ENCODE data around the gene IL1RL1.

The IL1RL1 gene

DNA sequence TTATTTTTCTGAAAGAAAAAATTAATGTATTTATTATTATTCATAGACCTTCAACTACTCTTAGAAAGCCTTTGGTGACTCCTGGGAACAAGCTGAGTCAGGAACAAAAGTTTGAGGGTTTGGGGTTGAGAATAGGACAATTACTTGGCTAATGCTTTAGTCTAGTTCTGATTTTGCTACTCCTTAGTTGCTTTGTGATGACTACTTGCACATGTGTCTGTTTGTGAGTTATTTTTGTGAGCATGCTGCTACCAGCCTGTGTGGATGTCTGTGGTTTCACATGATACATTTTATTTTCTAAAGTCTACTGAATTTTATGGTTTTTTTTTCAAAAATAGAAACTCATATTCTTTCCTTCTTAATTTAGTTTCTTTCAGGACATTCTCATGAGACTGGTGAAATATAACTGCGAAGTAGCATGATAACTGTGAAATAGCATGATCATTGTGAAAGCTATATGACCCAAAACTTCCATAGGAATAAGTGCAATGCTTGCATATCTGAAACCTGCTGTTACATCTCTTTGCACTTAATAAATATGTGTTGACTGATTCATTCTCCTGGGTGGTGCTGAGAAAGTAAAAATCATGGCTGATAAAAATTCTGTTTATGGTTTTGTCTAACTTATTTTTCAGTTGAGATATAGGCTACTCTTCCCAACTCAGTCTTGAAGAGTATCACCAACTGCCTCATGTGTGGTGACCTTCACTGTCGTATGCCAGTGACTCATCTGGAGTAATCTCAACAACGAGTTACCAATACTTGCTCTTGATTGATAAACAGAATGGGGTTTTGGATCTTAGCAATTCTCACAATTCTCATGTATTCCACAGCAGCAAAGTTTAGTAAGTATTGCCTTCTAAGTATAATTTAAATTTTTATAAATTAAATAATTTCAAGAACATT is 26.4 kb downstream of the IL1RL1 start:
- no peak for DNase-seq

DNA sequence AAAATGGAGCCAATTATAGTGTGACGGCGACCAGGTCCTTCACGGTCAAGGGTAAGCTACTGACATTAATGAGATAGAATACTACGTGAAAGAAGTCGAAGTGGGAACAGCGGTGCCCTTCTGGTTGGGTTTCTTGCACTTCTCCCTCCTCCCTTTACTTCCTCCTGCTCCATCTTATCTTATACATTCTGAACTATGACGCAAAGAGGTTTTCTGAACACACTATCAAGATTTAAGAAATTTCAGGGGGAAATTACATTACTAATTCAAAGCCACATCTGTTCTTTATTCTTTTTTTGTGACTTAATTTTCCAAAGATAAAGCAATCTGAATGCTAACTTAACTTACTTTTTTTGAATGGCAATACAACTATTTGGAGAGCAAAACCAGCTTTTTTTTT is 29.4 kb downstream of the IL1RL1 start:
- no peak for DNase-seq

DNA sequence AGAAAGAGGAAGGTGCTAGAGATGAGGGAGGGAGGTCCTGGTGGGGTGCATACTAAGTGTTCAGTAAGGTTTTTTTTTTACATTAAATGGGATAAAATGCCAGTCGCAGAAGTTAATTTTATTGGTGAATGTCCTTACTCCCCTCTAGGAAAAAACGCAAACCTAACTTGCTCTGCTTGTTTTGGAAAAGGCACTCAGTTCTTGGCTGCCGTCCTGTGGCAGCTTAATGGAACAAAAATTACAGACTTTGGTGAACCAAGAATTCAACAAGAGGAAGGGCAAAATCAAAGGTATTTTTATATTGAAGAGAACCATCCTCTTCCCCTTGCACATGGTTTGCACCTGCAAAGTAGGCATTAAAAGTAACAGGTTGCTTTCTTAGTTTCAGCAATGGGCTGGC is 31.5 kb downstream of the IL1RL1 start:
- no peak for DNase-seq

DNA sequence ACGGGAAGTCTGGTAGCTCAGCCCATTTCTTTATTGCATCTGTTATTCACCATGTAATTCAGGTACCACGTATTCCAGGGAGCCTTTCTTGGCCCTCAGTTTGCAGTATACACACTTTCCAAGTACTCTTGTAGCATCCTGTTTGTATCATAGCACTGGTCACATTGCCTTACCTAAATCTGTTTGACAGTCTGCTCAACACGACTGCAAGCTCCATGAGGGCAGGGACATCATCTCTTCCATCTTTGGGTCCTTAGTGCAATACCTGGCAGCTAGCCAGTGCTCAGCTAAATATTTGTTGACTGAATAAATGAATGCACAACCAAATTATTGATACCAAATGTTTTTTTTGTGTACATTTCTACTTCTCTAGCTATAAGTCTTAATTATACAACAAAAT is 33.0 kb downstream of the IL1RL1 start:
- no peak for DNase-seq

DNA sequence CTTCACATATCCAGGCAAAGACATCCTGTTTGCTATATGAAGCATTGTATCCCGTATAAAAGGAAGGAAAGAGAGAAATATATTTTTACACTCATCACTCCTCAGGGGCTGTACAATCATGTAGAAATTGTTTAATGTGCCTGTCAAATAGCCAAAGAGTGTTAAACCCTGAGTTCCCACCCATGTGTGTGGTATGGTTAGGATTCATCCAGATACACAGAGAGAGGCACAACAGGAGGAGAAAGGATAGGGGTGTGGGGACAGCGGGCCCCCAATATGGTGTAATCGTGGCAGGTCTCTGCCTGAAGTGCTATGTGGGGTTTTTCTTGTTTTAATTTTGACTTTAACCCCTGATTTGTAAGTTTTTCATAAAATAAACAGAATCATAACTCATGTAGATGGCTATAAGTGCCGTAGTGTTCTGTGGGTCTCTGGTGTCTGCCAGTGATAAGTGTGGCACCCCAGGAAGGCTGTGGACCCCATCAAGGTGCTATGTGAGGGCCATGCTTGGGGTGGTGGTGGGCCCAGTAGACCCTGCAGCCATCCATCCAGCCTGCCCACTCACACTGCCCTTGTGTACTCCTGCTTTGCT is 34.1 kb downstream of the IL1RL1 start:
- no peak for DNase-seq

DNA sequence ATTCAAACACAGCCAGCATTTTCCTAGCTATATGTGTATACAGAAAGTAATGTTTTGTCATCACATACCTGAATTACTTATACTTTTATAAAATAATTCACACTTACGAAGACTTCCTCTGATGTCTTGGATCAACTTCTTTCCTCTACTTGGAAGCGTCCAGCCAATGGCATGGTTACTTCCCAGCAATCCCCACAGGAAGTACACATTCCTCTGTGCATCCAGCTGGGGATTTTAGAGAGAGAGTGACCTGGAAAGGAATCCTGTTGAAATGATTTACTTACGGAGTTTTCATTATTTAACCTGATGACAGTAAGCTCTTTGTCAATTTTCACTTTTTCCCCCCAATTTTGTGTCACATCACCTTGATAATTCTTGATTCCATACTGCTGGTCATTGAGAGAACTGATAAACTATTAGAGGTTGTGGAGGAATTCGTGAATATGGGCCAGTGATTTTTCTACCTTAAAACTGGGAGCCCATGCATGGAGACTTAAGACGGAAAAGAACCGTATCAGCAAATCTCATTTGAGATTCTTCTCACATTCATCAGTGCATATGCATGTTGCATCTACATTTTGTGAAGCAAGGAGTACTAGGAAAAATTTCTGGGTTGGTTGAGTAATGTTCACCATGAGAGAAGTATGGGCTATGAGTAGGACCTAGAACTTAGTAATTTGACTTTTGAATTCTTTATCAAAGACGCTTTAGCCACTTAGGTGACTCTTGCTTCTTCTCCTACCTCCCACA is 35.2 kb downstream of the IL1RL1 start:
- DNase-seq, result no peak

DNA sequence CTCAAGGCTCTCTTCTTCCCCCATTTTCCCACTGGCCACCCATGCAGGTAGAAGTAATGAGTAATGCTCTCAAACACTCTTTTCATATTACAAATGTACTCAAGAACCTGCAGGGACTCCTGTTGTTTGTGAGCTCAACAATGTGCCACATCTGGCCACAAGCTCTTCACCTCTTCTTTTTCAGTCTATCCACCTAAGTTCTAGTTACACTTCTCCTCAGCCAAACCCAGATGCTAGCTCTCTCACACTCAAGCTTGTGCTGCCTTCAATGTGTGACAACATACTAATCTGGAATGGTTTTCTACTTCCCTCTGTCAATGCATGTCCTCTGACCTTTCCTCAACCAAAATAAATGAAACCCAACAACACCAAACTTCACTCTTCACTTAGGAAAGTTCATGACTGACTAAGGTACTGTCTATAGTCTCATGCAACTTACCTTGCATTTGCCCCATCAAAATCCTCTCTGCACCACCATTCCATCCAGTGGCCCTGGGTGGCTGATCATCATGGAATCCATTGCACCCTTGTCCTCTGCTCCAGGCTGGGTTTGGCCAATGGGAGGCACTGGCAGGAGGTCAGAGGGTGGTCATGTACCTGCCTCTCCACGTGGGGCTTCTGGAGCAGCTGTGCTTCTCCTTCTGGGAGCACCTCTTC is 38.9 kb downstream of the IL1RL1 start:
- DNase-seq, result no peak

DNA sequence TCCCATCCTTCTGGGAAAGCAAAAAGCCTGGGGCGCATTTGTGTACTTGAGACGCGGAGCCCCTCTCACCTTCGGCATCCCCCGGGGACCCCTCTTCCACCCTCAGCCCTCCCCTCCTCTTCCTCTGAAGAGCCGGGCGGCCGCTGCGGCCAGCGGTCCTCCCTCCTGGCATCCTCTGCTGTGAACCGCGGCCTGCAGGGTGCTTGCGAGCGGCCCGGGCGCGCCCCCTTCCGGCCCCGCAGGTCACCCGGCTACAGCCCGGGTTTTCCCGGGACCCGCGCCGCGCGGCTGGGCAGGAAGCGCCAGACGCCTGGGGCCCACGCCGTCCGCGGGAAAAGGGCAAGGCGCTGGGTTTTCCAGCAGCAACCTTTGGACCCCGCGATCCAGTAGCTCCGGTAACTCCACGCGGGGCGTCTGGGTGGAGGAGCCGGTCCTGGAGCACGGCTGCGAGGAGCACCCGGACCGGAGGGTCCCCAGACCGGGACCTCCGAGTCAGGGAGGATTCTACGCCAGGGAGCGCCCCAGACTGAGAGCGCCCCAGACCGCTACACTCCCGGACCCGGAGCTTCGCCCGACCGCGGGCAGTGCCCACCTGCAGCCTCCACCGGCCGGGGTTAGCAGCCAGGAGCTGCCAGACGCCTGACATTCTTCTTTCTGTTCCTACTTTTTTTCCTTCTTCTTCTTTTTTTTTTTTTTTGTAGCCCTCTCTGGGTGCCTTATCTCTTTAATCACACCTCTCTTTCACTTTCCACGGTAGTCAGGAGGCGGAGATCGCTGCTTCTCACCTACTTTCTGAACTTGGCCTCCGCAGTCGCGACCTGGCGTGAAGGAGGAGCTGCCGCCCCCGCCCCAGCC is 44.4 kb downstream of the IL1RL1 start, which contains the start of gene IL18R1:
TSS of gene IL18R1 (plus strand) at position 271 of the 855 bp plus-strand sequence. CDS start 6,865 bp downstream, outside the sequence.
- peak; percentile 61 for DNase-seq

DNA sequence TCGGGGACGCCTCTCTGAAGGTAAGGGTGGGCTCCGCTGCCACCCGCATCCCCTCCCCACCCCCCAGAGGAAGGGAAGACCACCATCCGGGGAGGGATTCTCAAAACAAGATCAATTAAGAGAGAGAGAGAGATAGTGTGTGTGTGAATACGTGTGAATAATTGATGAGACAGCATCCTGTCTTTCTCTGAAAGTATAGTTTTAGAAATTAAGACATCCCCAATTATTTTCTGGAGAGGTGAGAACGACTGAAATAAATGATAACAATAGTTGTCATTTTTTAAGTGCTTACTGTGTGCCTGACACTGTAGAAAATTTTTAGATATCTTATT is 45.0 kb downstream of the IL1RL1 start:
- DNase-seq, result no peak

DNA sequence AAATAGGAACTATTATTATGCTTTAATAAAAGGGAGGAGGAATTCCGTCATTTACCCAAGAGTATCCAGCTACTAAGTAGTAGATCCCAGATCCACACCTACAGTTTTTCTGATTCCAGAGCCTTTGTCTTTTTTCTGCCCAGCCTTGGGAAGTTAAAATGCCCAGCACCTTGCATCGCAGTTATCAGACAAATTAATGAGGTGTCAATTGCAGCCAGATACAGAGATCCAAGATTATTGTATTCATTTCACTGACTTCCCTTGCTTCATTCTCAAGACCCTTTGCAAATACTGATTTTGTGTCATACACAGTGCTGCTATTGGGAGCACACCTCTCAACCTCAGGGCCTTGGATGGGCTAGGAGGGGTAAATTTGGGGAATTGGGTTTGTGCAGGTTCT is 45.4 kb downstream of the IL1RL1 start:
- no peak for DNase-seq

DNA sequence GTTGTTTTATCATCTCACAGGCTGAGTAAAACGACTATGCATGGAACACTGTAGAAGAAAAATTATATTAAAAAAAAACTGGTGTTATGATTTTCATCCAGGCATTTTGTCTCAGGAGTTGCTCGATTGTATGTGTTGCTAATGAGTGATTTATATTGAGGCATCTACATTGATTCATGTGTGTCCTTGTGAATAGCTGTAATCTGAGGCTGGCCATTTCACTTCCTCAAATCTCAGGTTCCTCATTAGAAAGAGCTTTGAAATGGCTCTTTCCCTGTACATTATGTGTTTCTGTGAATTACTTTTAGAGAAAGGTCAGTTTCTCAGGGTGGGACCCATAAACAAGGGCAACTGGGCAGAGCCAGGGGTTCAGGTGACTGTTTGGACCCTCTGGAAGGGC is 46.6 kb downstream of the IL1RL1 start:
- DNase-seq, result no peak

DNA sequence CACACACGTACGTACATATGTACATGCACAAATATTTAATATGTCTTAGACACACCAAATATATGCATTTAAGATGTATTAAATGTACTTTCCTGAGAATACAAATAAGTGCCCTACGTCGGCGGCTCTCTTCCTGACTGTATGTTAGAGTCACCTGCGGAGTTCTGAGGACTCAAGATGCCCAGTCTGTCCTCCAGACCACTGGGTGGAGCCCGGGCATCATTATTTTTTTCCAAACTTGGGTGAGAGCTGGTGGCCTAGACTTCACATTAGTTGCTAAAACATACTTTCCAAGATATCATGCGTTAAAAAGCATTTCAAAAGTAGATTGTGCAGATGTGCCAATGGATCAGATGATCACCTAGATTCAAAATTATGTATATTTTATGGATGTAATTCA is 47.1 kb downstream of the IL1RL1 start:
- no peak for DNase-seq

DNA sequence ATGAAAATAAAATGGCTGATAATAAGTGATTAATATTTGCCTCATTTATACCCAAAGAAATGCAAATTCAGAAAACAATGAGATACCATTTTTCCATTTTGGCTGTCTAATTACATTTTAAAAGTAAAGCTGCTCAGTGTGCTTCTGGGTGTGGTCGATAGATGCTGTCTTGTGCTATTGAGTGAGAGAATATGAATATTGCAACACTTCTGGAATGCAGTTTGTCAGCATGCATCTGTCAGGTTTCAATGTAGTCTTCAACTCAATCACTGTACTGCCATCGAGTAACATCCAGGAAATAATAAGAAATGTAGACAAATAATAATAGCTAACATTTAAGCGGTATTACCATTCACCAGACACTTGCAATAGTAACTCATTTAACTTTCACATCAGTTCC is 48.2 kb downstream of the IL1RL1 start:
- no peak for DNase-seq

DNA sequence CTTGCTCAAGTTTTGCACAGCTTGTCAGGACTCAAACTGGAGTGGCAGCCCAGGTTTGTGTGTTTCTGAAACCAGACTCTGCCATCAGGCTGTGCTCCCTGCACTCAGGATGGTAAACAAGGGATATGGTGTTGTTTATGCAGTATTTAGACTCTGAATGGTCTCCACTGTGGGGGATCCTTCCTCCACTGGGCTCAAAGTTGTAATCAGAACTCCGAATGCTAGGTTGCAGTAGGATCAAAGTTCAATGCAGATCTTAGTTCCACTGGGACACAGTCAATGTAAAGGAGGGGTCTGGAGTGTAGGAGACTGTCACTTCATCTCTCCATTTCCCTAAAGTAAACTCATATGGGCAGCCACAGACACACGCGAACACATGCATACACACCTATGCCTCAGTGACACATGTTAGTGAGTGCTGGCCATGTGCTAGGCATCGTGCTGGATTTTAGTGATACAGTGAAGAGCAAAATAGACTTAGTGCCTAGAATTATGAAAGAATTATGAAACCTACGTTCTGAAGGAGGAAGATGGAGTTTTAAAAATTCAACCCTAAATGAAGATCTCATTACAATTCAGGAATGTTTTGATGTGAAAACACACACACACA is 50.4 kb downstream of the IL1RL1 start:
- DNase-seq, result no peak

DNA sequence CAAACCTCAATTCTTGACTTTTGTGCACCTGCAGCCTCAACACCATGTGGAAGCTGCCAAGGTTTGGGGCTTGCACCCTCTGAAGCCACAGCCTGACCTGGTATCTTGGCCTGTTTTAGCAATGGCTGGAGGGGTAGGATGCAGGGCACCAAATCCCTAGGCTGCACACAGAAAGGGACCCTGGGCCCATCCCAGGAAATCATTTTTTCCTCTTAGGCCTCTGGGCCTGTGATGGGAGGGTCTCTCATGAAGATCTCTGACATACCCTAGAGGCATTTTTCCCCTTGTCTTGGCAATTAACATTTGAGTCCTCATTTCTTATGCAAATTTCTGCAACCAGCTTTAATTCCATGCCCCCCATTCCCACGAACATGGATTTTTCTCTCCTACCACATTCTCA is 54.4 kb downstream of the IL1RL1 start:
- no peak for DNase-seq

DNA sequence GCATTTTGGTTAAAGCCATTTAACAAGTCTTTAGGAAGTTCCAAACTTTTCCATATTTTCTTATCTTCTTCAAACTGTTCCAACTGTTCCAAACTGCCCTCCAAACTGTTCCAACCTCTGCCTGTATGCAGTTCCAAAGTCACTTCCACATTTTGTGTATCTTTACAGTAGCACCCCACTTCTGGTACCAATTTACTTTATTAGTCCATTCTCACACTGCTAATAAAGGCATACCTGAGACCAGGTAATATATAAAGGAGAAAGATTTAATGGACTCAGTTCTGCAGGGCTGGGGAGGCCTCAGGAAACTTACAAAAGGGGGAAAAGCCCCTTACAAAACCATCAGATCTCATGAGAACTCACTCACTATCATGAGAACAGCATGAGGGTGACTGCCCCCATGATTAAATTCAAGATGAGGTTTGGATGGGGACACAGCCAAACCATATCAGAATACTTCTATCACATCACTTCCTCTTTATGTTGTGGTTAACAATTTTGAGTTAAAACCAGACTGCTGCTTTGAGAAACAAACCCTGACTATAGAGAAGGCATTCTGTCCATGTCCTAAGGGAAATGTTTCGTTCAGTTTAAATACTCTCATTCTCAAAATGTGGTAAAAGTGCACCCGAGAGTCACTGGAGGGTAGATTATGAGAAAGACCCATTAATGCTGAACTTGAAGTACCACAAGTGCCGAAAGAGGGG is 55.2 kb downstream of the IL1RL1 start:
- DNase-seq, result no peak

DNA sequence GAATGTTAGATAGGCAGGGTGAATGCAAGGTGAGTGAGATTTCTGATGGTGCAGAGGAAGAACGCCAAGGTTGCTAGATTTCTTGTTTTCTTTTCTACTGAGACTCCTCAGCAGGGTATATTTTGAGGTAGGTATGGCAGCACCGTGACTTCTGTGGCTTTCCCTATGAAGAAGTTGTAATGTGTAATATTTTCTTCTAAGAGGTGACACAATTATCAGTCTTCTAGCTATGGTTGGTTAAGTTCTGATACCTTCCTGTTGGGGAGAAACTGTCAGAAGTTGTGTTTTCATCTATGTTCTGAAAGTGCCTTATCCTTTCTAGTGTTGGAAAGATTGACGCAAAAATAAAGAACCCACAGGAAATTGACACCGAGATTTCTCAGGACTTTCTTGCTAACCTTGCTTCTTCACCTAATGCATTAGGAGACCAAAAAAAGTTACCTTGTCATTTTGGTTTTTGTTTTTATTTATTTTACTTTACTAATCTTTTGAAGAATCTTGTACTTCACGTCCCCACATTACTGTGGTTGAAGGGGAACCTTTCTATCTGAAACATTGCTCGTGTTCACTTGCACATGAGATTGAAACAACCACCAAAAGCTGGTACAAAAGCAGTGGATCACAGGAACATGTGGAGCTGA is 56.1 kb downstream of the IL1RL1 start:
- no peak for DNase-seq

DNA sequence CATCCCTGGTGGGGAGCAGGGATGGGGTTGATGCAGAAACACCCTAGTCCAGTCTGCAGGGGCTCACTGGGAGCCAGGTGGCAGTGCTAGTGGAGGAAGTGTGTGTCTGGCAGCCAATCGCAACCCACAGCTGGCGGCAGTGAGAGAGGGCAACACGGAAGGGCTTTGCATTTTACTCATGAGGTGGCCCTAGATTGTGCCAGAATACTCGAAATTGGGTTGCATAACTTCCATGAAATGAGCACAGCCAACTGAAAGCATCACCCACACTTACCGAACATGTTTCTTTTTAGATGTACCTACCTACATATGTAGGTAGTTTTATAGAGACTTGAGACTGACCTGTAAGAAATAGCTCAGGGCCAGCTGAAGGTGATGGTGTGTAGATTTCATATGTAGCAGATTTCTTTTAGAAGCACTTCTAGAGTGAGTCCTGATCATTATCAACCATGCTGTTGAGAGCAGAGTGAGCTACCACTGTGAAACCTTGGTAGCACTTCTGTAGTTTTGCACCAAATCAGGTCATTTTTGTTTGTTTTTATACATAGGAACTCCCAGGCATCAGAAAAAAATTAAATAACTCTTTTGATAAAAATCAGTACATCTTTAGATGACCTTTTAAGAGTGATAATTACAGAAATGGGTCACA is 57.2 kb downstream of the IL1RL1 start:
- no peak for DNase-seq

DNA sequence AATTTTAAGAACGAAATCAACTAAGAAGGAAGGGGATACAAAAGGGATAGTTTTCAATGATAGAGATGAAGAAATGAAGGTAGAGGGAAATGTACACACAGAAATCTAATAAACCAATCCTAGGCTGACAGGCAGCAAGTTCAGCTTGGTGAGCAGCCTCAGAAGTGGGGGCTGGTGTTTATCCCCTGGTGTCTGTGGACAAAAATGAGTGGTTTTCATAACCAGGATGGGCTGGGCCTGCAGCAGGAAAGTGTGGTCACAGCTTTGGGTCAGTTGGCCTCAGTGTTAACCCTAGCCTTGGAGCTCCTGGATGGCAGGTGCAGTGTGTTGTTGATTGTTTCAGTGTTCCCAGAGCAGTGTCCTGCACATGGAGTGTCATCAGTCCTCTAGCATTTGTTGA is 58.5 kb downstream of the IL1RL1 start:
- no peak for DNase-seq

DNA sequence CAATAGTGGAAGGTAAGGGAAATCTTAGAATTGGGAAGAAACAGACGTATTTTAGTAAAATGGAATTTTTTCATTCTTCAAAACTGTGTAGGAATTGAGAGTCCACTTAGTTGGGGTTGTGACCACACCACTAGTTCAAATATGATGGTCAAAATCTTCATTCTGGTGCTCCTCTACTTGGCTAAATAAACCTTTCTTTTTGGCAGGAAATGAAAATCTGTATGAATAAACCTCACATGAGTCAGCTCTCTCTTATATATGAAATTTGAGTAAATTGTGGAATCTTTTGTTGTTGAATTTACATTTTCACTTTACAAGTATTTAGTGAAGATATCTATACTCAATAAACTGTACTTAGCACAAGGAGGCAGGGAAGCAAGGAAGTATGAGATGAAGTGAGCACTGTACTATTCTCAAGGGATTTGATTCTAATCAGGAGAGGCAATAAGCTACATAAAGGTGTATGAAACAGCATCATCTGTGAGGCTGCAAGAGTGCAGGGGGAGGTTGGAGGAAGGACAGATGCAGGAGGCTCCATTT is 64.8 kb downstream of the IL1RL1 start:
- DNase-seq, result no peak
